ENCODE results near the gene HIF1AN.

GRCh38 chr10:100515612-100516011 is 20.1 kb upstream of the HIF1AN start:
- TF ChIP-seq POLR2A (IDR thresholded peaks at IDR 0.05; ENCODE audit: low read length) (no peak), GATA1 (IDR thresholded peaks at IDR 0.05; ENCODE audit: low read depth, low read length) (no peak)

Measured in erythroblast (primary cell).